K562 (cell line): ENCODE results near the gene TKT. TPM values are rescaled to one million over a fixed set of nuclear protein-coding genes. Genes with fewer than 3 reads are reported as not detected.

Experiments
- ATAC-seq: fragments of 200-7000 bp; cut with Tn5 transposase; 3 replicates; pipeline ENCODE4 v1.9.1; 2020; ENCODE audit warnings: moderate library complexity
- BruUV-seq: library from RNA; stranded (reverse); fragments of 400-500 nt; replicated peaks from 2 replicates; lab custom pipeline; 2021; lab: Mats Ljungman, UMichigan
- CTCF ChIA-PET: fragments of 300-600 bp; formaldehyde crosslinking; extraction: SDS; loops from one replicate; lab custom pipeline; 2021; ENCODE audit warnings: low intra/inter-chr PET ratio; lab: Yijun Ruan, JAX
- POLR2A ChIA-PET: fragments of 300-600, 350-650 bp; sonication (Branson Sonifier 250); formaldehyde crosslinking; extraction: SDS; loops from one replicate; lab custom pipeline; 2021; ENCODE audit warnings: antibody characterized with exemption, inconsistent platforms; lab: Yijun Ruan, JAX
- DNase-seq, 4 experiments: peaks; one replicate each; pipeline versions ENCODE4 v3.0.0 to v3.0.0-alpha.2; 2011 to 2018; ENCODE audit warnings: low spot score in 3 of 4, mixed read lengths in 3 of 4; ENCODE audit errors: extremely low read depth in 1 of 4
- FAIRE-seq: peaks from 2 replicates; lab custom pipeline; 2011; peaks lifted over from hg19 to GRCh38; lab: Jason Lieb, UNC
- H2AFZ ChIP-seq: 2 replicates; pipeline ENCODE4 v1.6.0; 2011; ENCODE audit warnings: low read depth, low read length, control low read depth, inconsistent platforms
- H3K27ac ChIP-seq: fragments of 200-600 bp; 3 replicates; pipeline ENCODE4 v1.8.0; 2011; ENCODE audit warnings: low read depth, mild to moderate bottlenecking, control low read depth, inconsistent platforms, low read length, moderate library complexity, mixed read lengths; ENCODE audit errors: extremely low read depth
- H3K27me3 ChIP-seq, 2 experiments: fragments of 300-600 bp in 1 of 2; 2 replicates in 1 of 2; 3 replicates in 1 of 2; pipeline versions ENCODE4 v1.6.0 to v1.8.0; 2011; ENCODE audit warnings: inconsistent platforms in 2 of 2, low read length in 2 of 2, mild to moderate bottlenecking in 1 of 2, mixed read lengths in 1 of 2, moderate library complexity in 1 of 2; ENCODE audit not compliant: control insufficient read depth in 2 of 2, insufficient read depth in 2 of 2
- H3K36me3 ChIP-seq: fragments of 300-600 bp; 3 replicates; pipeline ENCODE4 v1.8.0; 2011; ENCODE audit warnings: mild to moderate bottlenecking, low read length, inconsistent platforms; ENCODE audit not compliant: control insufficient read depth, insufficient read depth
- H3K4me1 ChIP-seq, 2 experiments: fragments of 200-600 bp in 1 of 2; replicated peaks in 1 of 2; 2 replicates in 1 of 2; 3 replicates in 1 of 2; pipeline versions ENCODE4 v1.5.1 to v1.8.0; 2011; ENCODE audit warnings: inconsistent platforms in 2 of 2, low read length in 2 of 2, mild to moderate bottlenecking in 1 of 2, mixed read lengths in 1 of 2, moderate library complexity in 1 of 2; ENCODE audit not compliant: control insufficient read depth in 2 of 2, insufficient read depth in 2 of 2
- H3K4me2 ChIP-seq: 2 replicates; pipeline ENCODE4 v1.6.1; 2011; ENCODE audit warnings: low read length, control low read depth, inconsistent platforms, mixed read lengths; ENCODE audit not compliant: insufficient read depth
- H3K4me3 ChIP-seq: fragments of 200-600 bp; sonication (generic), shearing (Covaris generic); 2 replicates; pipeline ENCODE4 v1.5.1; 2016; ENCODE audit warnings: control low read depth, inconsistent platforms
- H3K79me2 ChIP-seq: fragments of 200-600 bp; 3 replicates; pipeline ENCODE4 v1.8.0; 2011; ENCODE audit warnings: low read length, inconsistent platforms; ENCODE audit not compliant: control insufficient read depth, insufficient read depth
- H3K9ac ChIP-seq, 2 experiments: 2 replicates each; pipeline versions ENCODE4 v1.6.0 to v1.6.1; 2011; ENCODE audit warnings: low read depth in 2 of 2, low read length in 2 of 2, control low read depth in 1 of 2, inconsistent platforms in 1 of 2, mild to moderate bottlenecking in 1 of 2, mixed read lengths in 1 of 2; ENCODE audit not compliant: insufficient read depth in 1 of 2
- H3K9me1 ChIP-seq: one replicate; pipeline ENCODE4 v1.6.0; 2011; ENCODE audit warnings: inconsistent platforms, mild to moderate bottlenecking, low read length, moderate library complexity; ENCODE audit not compliant: control insufficient read depth, insufficient read depth
- H3K9me3 ChIP-seq: replicated peaks from 2 replicates; pipeline ENCODE4 v1.5.1; 2011; ENCODE audit warnings: low read depth, low read length, inconsistent platforms; ENCODE audit not compliant: control insufficient read depth, insufficient read depth
- H4K20me1 ChIP-seq: replicated peaks from 2 replicates; pipeline ENCODE4 v1.6.1; 2011; ENCODE audit warnings: low read length, inconsistent platforms, mixed read lengths; ENCODE audit not compliant: control insufficient read depth, insufficient read depth
- LCOR ChIP-seq: sonication (generic); formaldehyde crosslinking; IDR thresholded peaks from 2 replicates; pipeline ENCODE4 v1.8.0; 2022; ENCODE audit warnings: mild to moderate bottlenecking, missing genetic modification reagents
- MEF2D ChIP-seq: conservative IDR thresholded peaks from 2 replicates; pipeline ENCODE4 v1.6.1; 2016; ENCODE audit warnings: low read depth, missing genetic modification characterization, missing compliant biosample characterization
- PHF21A ChIP-seq: fragments of 450-650 bp; IDR thresholded peaks from 2 replicates; pipeline ENCODE4 v1.6.1; 2017; ENCODE audit warnings: low read depth, borderline replicate concordance
- WGBS: fragments of 100-300 bp; shearing (Covaris generic); methylation state at CpG from one replicate; pipeline ENCODE4 v1.1.6; 2016; ENCODE audit warnings: low coverage, mixed read lengths; ENCODE audit not compliant: insufficient coverage; ENCODE audit errors: missing lambda C conversion rate; 5-methylcytosine and 5-hydroxymethylcytosine counted together
- in situ Hi-C: fragments of 300-500 bp; cut with MboI; formaldehyde crosslinking; loops from 4 replicates; pipeline ENCODE4 v1.15.0; 2018; ENCODE audit warnings: inconsistent platforms, mixed read lengths
- intact Hi-C: fragments of 100-400 bp; cut with micrococcal nuclease; formaldehyde crosslinking; loops from 2 replicates; pipeline ENCODE4 v1.14.2; 2022
- polyA plus RNA-seq, 8 experiments: library from polyadenylated mRNA; depleted of rRNA in 4 of 8; stranded (reverse) in 5 of 8; unstranded in 3 of 8; fragments of >200 nt; fragmentation: Nextera tagmentation in 2 of 8; fragmentation: Illumina TruSeq in 1 of 8; extraction: Ambion mirVana in 2 of 8; extraction: Trizol in 1 of 8; gene quantifications; 2 replicates each; pipeline versions ENCODE4 v1.2.1 to v1.2.3, GENCODE V29; 2011 to 2014; ENCODE audit warnings: inconsistent platforms in 1 of 8, missing spikeins in 1 of 8
- total RNA-seq, 7 experiments: library from RNA; depleted of rRNA in 6 of 7; stranded (reverse); fragments of >200 nt in 6 of 7; fragmentation: Illumina TruSeq in 2 of 7; extraction: Trizol in 2 of 7; gene quantifications; 2 replicates each; pipeline versions ENCODE4 v1.2.1 to v1.2.3, GENCODE V29; 2011 to 2021; ENCODE audit warnings: low replicate concordance in 1 of 7

TKT gene
- total and polyA plus RNA-seq, 9 of the 15 experiments (the other 6 are each of a cell fraction or from before 2014, with no cell fraction given) = 58.1 to 401 (median 187) TPM

- no peaks in the 10 kb centered on the region for H4K20me1 ChIP-seq
- no peaks in the 10 kb centered on the region for H3K9me3 ChIP-seq
- no peak for DNase-seq
- H3K4me1 ChIP-seq = peaks cover 12 to 19% of the 10 kb centered on the region in 2 experiments
- intact Hi-C loops = no loop called here
- no peak overlapping the region for H3K4me3 ChIP-seq
- FAIRE-seq = no peak
- peak overlapping the region; percentile 54; the same call in 1 of the 2 replicates for H2AFZ ChIP-seq
- in situ Hi-C loops = no loop called here
- CTCF ChIA-PET = no interaction called here
- H3K4me2 ChIP-seq = no peak overlapping the region
- H3K9ac ChIP-seq = no peak overlapping the region
- POLR2A ChIA-PET = no interaction called here
- no peak for TF ChIP-seq LCOR
- no TSS peak for BruUV-seq
- H3K27me3 ChIP-seq = no peaks in the 10 kb centered on the region
- no peaks in the 10 kb centered on the region for H3K36me3 ChIP-seq
- H3K9me1 ChIP-seq = no peaks in the 10 kb centered on the region
- ATAC-seq = no peak
- no peak overlapping the region for H3K27ac ChIP-seq
- no peaks in the 10 kb centered on the region for H3K79me2 ChIP-seq
Observed at GRCh38 chr3:53267766-53268165, 11.9 kb upstream of the TKT start.

- ChIA-PET CTCF (no interaction called here), POLR2A (interaction anchor here (1.0 kb wide), 1 partner anchor 23 kb away, joined by 3 read pairs; no protein-coding TSS in a partner anchor)
- H3K9me3 ChIP-seq = no peaks in the 10 kb centered on the region
- H3K9ac ChIP-seq = no peak overlapping the region
- DNase-seq (no peak), FAIRE-seq (no peak), ATAC-seq (no peak)
- no peaks in the 10 kb centered on the region for H3K27me3 ChIP-seq
- no peaks in the 10 kb centered on the region for H4K20me1 ChIP-seq
- 40% methylated on average over 3 of the region's 3 CpGs for WGBS
- no TSS peak for BruUV-seq
- H3K9me1 ChIP-seq = no peaks in the 10 kb centered on the region
- H3K36me3 ChIP-seq = no peaks in the 10 kb centered on the region
- H2AFZ ChIP-seq = no peak overlapping the region
- intact Hi-C loops = no loop called here
- TF ChIP-seq PHF21A (no peak), MEF2D (tag) (no peak)
- no peak overlapping the region for H3K27ac ChIP-seq
- no peaks in the 10 kb centered on the region for H3K79me2 ChIP-seq
- H3K4me1 ChIP-seq = peaks cover 4 to 9% of the 10 kb centered on the region in 2 experiments; a peak in 3 of 5 replicates
- in situ Hi-C loops = no loop called here
- H3K4me3 ChIP-seq = no peak overlapping the region
- H3K4me2 ChIP-seq = no peak overlapping the region
Observed at GRCh38 chr3:53264718-53265117, 8.9 kb upstream of the TKT start.
